NOMO-1 (cell line): ENCODE measurements around the gene GEMIN2.
"Not testable (repeated sequence)": the region's sequence is repeated elsewhere in the genome, so short reads cannot be mapped to it uniquely, and the experiment has no call there.

Experiments used
- DNase-seq, 2 experiments: peaks; one replicate each; lab custom pipeline; 2025; ENCODE audit not compliant: unreplicated experiment in 2 of 2; lab: John Stamatoyannopoulos, UW

GEMIN2 gene

GRCh38 chr14:39109893-39110715 lies 4.0 kb upstream of the GEMIN2 start:
- no peak for DNase-seq

GRCh38 chr14:39113685-39114072 lies 444 bp upstream of the GEMIN2 start:
- DNase-seq = no peak

DNA sequence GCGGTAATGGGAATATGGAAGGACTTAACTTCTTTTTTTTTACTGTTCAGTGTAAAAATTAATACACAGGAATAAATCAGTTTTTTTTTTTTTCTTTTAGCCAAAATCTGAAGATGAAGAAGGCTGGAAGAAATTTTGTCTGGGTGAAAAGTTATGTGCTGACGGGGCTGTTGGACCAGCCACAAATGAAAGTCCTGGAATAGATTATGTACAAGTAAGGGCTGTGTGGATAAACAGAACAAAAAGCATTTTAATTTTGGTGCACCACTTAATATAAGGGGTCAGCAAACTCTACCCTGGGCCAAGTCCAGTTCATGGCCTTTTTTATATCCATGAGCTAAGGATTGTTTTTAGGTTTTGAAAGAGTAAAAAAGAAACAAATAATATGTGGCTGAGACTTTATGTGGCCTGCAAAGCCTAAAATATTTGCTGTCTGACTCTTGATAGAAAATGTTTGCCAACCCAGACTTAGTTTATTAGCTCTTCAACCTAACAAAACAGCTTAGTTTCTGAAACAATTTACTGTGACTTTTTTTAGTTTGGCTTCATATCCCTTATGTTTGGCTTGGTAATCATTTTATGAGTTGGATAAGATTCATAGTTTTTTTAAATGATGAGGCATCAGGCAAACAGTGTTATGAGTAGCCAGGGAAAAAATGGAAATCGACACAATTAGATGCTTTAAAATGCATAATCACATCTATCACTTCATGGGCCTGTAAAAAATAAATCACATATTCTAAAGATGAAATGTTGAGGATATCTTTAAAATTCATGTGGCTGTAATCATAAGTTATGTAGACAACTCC lies 8.4 kb downstream of the GEMIN2 start:
- DNase-seq = no peak

- DNase-seq = not testable (repeated sequence)
Measured at GRCh38 chr14:39137835-39138234, 23.7 kb downstream of the GEMIN2 start.

- DNase-seq = no peak
Measured at GRCh38 chr14:39138440-39138839, 24.3 kb downstream of the GEMIN2 start.

DNA sequence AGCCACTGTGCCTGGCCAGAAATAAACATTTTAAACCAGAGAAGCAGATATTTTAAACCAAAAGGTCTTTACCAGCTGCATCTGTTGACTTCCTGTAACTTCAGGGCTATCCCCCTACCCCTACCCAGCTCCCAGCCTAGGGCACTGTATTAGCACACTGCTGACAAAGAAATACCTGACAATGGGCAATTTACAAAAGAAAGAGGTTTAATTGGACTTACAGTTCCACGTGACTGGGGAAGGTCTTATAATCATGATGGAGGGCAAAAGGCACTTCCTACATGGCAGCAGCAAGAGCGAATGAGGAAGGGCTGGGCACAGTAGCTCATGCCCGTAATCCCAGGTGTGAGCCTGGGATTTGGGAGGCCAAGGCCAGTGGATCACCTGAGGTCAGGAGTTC lies 26.0 kb downstream of the GEMIN2 start:
- DNase-seq = no peak

GRCh38 chr14:39141623-39142022 lies 27.5 kb downstream of the GEMIN2 start:
- not testable (repeated sequence) for DNase-seq

GRCh38 chr14:39143226-39143625 lies 29.1 kb downstream of the GEMIN2 start:
- DNase-seq = not testable (repeated sequence)

- no peak for DNase-seq
Measured at GRCh38 chr14:39145266-39145966, 31.3 kb downstream of the GEMIN2 start.

GRCh38 chr14:39154594-39155189 lies 40.6 kb downstream of the GEMIN2 start:
- no peak for DNase-seq

- DNase-seq = no peak
Measured at GRCh38 chr14:39157491-39157890, 43.4 kb downstream of the GEMIN2 start.

- no peak for DNase-seq
Measured at GRCh38 chr14:39158222-39158858, 44.2 kb downstream of the GEMIN2 start.

- DNase-seq = no peak
Measured at GRCh38 chr14:39160494-39160893, 46.4 kb downstream of the GEMIN2 start.

- not testable (repeated sequence) for DNase-seq
Measured at GRCh38 chr14:39167797-39168320, 53.7 kb downstream of the GEMIN2 start.

DNA sequence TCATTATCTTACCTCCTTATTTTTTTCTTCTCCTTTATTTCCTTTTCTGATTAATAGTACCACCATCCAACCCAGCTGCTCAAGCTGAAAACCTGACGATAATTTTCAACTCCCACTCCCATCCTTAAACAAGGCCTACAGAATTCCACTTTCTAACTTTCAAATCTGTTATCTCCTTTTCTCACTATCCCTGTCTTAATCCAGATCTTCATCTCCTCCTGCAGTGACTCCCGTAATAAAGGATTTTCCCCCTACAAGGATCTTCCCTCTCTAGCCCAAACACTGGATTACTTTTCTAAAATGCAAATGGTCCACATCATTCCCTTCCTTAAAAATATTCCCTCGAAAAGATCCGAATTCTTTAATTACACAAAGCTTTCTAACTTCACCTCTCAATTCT lies 54.5 kb downstream of the GEMIN2 start:
- no peak for DNase-seq

- DNase-seq = peak; percentile 8 to 25
Measured at GRCh38 chr14:39169541-39169900, 55.4 kb downstream of the GEMIN2 start.

- DNase-seq = no peak
Measured at GRCh38 chr14:39173198-39173597, 59.1 kb downstream of the GEMIN2 start.

GRCh38 chr14:39174560-39175444 lies 60.7 kb downstream of the GEMIN2 start, which contains the start of gene PNN:
Gene PNN, plus strand, starts transcription at chr14:39175254. Its CDS starts 26 bp downstream, at chr14:39175280.
- DNase-seq = peak; percentile 99
